Right renal cortex interstitium (tissue), 3 donors: ENCODE data around the gene PLCL2. TPM values are rescaled to one million over a fixed set of nuclear protein-coding genes. Genes with fewer than 3 reads are reported as not detected.

Source experiments
- DNase-seq, 3 donors: peaks; one replicate each; pipeline ENCODE4 v3.0.0-alpha.2; 2013; ENCODE audit warnings: low read depth in 3 of 3, low spot score in 2 of 3
- polyA plus RNA-seq, 3 donors: library from polyadenylated mRNA; unstranded; fragments of 120-200 nt; gene quantifications; one replicate each; pipeline ENCODE4 v1.2.1, GENCODE V29; 2013; ENCODE audit not compliant: insufficient read length in 3 of 3

PLCL2 gene
- polyA plus RNA-seq, 3 donors, result 16.0 to 16.6 (median 16.6) TPM

DNA sequence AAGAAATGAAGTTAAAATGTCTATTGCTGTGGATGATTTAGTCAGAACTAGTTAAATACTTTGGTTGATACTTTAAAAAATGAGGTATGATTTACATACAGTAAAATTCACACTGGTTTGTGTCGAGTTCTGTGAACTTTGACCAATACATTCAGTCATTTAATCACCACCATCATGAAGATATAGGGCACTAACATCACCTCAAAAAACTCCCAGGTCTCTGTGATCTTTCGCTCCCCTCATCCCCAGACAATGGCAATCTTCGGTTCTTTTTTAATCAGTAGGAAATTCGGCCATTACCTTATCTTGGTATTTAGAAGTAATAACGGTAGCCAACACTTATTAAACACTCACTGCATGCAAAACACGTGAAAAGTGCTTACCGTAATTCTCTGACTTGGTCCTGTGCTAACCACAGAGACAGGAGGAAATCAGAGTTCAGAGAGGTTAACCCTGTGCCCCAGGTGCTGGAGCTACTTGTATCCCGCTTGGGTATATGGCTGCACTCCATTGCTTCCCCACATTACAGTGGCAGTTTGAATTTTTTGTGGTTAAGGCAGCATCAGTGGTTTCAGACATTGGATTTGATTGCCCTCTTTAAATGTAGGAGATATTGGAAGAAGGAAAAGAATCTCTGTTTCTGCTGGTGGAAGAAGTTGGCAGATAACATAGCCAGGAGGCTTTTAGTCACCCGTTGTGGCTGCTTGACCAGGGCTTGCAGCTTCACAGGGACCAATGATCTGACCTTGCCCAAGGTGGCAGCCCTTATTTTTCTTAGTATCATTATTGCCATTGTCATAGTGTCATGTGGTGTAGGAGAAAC lies 4.2 kb downstream of the PLCL2 start:
- no peak for DNase-seq

DNA sequence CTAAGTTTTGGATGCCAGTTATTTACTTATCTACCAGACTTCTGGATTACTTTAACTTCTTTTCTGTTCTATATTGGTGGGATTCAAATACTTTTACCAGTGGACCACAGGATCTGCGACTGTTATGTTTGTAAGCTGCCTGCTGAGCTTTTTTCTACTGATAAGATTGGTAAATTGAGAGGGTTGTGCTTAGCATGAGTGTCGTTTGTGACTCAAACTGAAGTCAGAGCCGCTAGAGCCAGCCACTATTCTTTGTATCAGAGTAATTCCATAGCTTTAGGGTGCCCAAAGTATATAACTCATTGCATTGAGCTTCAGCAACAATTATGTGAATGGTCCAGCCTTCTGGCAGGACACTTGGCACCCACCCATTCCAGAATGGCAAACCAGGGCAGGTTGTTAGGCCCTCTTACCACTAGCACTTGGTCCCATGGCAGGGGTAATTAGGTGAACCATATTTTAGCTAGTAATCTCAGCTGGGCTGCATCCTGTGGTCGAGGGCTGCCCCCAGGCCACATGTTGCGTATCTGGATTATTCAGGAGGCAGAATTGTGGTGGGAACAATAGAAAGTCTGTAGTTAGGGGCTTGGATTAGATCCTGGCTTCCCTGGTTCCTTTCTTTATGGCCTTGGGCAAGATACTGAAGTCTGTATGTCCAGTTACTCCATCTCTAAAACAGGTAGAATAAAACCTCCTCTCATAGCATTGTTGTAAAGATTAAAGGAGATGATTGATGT lies 6.0 kb downstream of the PLCL2 start:
- no peak for DNase-seq

DNA sequence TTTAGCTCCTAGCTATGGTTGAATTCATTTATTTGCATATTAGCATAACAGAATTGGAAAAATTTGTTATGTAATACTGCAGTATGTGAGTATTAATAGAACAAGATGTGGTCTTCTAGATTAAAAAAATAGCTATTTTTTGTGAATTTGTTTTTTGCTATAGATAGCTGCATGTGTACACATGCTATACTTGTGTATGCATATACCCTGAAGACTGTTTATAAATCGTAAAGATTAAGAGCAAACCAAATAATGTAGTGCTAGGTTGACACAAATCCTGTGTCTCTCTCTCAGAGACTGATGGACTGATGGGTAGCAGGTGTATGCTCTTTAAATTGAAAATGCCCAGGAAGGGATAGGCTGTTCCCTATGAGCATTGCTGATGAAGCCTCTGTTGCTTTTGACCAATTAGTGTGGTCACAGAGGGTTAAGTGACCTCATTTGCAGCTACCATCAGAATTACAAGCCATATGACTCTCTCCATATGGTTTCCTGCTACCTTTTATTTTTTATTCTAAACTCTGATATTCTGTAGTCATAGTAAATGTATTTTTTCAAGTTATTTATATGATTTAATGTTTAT lies 9.0 kb downstream of the PLCL2 start:
- no peak for DNase-seq

DNA sequence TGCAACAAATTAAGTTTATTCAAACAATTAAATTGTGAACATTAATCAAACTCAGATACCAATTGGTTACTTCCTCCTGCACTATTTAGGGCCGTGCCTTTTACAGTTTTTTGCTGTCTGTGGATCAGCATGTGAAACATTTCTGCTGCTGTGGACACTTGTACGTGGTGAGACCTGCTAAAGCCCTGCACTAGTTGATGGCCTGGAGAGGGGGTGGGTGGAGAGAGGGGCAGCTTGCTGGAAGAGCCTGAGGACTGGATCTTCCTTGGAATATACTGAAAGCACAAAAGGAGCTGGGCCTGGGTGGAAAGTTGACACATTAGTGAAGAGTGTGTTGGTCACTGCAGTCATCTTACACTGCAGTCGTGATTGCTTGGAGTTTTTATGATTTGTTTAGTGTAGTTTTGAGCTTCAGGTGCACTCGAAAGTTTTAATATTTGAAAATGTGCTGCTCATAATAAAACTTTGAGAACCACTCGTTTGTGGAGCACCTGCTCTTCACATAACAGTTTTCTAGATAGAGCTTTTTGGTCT lies 11.4 kb downstream of the PLCL2 start:
- DNase-seq, result no peak

DNA sequence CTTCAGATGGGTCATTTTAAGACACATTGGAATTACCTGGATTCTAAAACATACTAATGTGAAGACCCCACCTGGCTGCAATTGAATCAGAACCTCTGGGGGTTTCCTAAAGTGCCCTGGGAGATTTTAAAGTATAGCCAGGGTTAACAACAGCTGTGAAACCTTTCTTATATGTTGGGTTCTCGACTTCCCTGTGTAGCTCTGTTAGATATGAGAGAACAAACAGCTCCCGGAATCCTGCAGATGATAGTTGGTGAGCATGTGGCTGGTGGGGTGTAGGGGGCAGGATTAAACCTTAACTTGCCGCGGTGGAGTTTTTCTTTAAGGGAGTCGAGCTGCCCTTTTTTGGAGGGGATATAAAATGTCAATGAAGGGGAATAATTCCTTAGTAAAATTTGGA lies 12.1 kb downstream of the PLCL2 start:
- DNase-seq, result no peak

DNA sequence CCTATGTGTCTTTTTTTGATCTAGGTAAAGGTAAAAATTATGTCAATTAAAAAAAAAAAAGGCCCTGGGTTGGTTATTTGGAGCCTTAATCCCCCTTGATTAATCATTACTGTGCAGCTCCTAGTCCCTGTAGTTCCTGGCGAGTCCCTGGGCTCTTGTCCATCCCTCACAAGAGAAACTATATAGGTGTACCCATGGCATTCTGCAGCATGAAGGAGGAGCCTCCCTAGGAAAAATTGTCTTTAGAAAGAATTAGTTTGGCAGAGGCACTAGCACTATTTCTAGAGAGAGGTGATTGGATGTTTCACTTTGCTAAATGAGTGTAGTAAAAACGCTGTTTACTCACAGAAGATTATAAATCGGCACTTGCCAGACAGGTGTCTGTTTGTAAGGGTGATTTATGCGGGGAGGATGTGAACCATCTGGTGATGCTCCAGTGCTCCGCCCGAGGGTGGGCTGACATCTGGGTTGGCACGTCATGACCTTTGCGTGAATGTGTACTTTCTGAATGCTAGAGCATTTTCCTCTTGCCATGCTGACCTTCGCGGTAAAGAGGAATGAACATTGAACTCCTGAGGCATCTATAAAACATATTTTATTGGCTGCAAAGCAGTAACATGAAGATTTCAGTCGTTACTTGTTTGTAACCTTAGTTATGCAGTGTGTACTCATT lies 12.6 kb downstream of the PLCL2 start:
- no peak for DNase-seq

DNA sequence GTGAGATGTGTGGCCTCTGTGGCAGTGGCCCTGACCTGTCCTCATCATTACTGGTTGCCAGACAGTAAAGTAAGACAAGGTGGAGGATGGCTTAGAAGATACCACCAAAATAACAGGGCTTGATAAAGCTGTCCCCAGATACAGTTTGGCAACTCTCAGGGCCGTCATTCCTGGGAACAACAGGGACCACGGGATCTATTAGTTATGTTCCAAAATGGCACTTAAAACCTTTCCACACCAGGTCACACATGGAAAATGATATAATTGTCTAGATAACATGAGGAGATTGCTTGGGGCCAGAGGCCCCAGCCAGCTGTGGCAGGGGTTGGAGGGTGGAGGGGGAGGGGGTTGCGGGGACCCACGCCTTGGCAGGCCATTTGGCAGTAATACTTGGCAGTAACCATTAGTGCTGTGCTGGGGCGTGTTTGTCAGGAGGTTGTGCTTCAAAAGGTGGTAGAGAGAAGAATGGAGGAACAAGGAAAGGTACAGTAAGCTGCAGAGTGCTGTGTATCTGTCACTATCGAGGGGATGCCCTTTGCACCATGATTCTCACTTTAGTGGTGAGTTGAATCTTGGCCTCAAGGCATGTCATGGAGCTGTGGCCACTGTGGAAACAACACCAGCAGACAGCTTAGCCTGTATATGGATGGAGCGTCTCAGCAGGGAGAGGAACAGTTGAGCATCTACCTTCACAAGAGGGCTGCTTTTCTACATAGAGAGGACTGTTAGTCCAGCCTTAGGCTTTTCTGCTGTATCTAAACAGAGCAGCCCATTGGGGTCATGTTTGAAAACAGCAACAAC lies 14.0 kb downstream of the PLCL2 start:
- no peak for DNase-seq

DNA sequence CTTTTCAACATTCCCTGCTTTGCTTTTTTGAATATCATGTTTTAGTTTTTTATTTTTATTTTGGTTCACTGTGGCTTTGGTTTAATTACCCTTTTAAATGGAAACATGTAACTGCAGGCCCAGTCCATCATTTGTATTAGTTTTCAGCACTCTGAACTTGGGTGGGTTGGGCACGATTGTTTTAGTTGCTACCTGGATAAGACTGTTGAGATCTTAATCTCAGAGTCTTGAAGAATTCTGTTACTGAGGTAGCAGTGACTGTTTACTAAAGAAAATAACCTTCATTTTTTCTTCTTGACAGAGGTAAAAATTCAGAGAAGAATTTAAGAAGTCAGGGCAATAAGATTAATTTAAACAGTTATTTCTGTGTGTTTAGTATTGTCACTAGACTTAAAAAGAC lies 15.2 kb downstream of the PLCL2 start:
- DNase-seq, result no peak

DNA sequence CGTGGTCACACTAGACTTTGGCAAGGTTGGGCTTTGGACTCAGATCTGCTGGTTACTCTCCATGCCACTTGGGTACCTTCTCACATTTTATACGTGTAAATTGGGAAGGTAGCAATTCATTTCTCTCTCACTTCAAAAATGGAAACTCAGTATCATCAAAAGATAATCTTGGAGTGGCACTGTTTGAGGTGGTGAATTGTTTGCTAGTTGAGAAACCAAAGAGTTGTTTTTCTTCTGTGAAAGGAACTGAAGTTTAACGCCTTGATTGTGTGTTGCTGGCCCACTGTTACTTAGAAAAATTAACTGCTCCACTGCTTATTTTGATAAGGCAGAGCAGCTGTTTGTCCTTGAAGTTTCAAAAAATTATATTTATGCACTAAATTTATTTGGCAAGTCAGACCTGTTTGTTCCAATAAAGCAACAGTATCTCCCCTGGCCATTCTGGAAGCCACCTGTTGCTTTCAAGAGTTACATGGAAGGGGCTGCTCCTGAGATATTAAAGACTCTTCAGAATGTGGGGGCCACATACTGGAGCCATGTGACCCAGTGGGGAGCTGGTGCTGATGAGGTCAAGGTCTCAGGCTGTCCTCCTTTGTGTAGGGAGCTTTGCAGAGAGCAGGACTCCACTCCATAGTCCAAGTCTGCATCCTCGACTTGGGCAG lies 16.2 kb downstream of the PLCL2 start:
- no peak for DNase-seq

DNA sequence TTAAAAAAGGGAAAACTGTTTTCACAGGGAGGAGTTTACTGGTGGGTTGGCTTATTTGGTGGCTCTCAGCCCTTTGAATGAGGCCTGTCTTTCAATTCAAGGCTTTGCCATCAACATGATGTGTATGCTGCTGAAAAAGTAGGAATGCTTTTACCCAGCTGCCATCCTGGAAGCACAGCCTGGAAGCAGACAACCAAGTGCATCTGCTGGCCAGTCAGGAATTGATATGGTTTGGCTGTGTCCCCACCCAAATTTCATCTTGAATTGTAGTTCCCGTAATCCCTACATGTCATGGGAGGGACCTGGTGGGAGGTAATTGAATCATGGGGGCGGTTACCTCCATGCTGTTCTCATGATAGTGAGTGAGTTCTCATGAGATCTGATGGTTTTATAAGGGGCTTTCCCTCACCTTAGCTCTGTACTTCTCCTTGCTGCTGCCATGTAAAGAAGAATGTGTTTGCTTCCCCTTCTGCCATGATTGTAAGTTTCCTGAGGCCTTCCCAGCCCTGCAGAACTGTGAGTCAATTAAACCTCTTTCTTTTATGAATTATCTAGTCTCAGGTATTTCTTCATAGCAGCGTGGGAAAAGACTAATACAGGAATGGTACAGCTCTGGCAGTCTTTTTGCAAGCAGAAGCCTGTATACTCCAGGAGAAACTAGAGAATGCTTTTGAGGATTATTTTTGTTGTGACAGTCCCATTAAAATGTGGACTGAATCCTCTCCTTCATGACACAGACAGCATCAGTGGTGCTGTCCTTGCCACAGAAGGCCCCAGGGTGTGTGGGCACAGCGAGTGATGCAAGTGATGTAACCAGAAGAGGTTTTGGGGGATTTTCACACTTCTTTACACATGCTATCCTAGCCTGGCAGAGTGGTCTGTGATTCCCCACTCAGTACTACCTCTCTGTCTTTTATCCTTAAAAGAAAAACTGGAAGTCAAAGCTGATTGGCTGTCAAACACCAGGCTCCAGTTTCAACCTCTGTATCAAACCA lies 20.0 kb downstream of the PLCL2 start:
- DNase-seq, result no peak

DNA sequence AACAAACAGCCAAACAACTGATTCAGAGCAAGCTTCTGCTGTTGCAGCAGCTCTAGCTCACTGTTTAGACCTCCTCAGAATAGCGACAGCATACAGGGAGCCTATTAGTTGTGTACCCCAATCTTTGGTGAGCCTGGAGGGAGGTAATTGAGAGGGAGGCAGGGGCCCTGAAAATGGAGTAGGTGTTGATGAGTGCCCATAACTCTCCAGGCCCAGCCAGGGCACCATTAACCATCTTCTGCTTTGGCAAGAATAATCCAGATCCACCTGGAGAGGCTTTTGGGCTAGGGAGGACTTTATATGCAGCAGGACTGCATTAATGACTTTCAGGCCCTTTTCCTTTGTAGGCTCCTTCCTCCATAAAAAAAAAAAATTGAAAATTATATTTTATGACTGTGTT lies 20.9 kb downstream of the PLCL2 start:
- no peak for DNase-seq

DNA sequence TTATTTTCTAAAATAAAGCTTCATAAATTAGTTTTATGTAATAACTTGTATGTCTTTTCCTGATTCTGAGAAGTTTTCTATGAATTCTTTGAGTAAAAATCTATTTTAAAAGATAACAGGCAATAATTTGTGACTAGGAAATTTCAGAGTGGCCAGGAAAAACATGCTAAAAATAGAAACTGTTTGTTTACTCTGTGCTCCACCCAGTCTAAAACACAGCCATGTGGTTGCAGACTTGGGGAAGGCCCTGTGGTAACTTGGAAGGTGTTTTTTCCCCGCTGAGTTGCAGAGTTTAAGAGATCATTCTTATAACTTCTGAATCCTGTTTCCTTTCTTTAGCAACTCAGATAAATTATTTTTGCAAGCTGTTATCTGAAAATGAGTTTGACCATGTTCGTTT lies 21.9 kb downstream of the PLCL2 start:
- no peak for DNase-seq

DNA sequence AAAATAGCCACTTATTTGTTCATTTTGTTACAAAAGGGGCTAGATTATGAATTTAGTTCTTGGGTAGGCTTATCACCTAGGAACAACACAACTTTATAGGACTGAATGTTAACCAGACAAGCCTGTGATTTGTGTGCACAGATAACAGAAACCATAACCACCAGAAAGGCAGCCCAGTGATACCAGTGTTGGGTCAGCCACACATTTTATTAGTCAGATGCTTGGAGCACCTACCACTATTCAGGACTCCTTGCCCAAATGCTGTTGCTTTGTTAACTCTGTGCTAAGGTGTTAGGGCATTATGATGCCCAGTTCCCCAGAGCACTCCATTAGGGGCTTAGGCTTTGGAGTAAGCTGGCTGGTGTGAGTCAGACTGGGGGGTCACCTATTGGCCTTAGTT lies 22.5 kb downstream of the PLCL2 start:
- no peak for DNase-seq

DNA sequence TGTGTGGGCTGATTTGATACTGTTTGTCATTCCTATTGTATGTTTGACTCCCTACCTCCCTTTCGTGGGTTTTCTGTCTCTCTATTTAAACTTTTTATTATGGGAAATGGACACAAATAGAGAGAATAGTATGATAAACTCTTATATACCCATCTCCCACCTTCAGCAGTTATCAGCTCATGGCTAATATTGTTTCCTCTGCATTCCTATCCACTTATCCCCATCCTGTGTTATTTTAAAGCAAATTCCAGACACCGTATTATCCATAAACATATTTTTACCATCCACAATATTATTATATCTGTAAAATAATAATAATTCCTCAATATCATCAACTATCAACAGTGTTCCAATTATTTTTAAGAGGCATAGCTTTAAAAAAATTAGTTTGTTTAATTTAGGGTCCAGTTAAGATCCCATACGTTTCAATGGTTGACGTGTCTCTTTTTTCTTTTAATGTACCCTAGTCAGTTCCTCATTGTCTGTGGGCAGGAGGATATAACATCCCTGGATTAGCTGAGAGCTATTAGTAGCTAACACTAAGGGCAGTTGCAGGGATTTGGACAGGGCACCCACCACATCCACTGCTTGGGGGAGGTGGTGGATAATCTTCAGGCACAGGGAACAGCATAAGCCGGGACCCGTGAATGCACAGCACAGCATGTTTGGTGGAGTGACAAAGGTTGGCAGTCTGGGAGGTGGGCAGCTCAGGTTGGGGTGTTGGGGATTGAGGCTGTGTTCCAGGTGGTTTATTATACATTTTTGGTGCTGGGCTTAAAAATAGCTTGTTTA lies 23.5 kb downstream of the PLCL2 start:
- no peak for DNase-seq

DNA sequence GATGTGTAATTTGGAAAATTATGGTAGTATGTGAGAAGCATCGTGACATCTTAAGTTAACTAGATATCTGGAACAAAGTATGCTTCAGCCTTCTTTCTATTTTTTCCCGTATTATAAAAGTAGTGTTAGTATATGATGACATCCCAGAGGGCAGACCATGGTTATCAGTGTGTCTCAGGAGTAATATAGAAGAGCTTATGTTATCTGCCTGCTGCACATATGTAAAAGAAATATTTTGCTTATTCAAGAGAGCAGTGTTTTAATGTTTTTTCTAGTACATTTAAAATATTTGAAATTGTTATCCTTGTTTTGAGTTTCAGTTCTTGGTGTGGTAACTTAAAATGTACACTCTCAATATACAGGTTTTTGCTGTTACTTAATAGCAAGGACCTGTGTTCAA lies 24.1 kb downstream of the PLCL2 start:
- no peak for DNase-seq

DNA sequence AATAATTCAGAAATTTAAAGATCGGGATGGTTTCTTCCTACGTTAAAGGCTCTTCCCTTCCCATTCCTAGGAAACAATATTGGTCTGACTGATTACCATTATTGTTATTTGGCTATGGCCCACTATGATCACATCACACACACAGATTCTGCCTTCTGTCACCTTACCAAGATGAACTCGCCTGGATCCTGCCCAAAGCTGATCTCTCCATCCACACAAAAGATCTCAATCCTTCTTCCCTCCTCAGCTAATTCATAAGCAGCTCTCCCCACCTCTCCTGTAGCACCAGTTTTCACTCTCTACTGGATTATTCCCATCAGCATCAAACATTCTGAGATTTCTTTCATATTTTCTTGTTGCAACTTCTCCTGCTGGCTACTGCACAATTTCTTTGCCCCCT lies 25.0 kb downstream of the PLCL2 start:
- DNase-seq, result no peak

DNA sequence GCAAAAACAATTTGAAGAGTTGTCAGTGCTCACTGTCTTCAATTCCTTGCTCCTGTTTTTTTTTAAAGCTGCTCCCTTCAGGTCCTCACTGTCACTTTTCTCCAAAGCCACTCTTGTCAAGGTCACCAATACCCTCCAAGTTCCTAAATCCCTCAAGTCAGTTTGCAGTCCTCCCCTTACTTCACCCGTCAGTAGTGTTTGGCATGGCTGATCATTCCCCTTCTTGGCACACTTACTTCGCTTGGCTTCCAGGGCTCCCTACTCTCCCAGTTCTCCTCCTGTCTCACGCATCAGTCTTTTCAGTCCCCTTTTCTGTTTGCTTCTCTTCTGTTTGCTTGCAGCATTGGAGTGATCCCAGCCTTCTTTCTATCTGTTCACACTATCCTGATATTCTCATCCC lies 25.5 kb downstream of the PLCL2 start:
- DNase-seq, result no peak

DNA sequence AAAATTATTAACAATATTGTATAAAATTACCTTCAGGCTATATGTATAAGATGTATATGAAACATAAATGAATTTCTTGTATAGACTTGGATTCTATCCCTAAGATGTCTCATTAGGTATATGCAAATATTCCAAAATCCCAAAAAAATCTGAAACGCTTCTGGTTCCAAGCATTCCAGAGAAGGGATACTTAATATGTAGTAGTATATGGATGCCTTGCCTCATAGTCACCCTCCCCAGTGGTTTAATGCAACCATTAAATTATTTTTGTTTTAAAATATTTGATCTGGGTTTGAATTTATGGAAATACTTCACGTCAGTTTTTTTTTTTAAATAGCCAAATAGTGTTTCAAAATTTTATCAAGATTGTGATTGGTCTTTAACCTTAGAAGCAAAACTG lies 27.2 kb downstream of the PLCL2 start:
- DNase-seq, result no peak
